ENCODE results near the gene CTNNA3.

- TF ChIP-seq CTCF (IDR thresholded peaks at IDR 0.05): no peak
- TF ChIP-seq POLR2A (IDR thresholded peaks at IDR 0.05): no peak
Measured at GRCh38 chr10:67571503-67571902, 124.5 kb downstream of the CTNNA3 start.
